ENCODE measurements around the gene CHCHD4. TPM values are rescaled to one million over a fixed set of nuclear protein-coding genes. Genes with fewer than 3 reads are reported as not detected.

CHCHD4 gene
- polyA plus RNA-seq, 2 of the 4 experiments (the other 2 are of a cell fraction), result 37.3 to 48.8 TPM

DNA sequence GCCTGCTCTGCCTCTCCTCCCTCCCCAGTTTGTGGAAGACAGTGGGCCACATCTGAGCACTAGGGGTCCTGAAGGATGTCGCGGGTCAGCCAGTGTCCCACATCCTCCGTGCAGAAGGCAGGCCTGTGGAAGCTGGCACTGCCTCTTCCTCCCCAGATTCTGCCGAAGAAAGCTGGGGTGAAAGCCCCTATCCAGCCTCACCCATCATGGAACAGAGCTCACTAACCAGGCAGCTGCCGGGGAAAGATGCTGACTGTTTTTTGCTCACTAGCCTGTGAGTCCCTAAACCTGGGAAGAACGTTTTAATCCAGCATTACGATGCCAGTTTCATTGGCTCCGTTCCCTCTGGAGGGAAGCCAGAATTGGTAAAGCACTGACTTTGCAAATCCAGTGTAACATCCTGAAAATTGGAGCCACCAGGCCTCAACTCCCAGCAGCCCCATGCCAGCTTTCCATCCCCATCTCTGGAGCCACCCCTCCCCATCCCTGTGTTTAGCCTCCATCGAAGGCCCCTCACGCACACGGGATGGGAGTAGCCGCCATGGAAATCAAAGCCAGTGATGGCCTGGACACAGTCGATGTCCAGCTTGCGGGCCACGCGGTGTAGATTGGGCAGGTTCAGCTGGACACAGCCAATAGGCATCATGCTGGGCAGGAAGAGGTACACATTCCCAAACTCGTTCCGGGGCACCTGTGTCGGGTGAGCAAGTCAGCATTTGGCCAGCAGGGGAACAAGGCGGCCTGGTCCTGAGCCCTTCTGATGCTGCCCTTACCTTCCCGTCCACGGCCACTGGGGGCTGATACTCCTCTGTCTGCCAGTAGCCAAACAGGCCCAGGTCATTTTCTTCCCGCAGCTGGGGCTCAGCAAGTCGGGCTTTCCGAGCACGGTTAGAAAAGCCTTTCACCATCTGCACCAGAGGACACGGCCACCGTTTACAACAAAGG, 23.6 kb upstream of the CHCHD4 start:
- CTCF ChIA-PET, result interaction anchor here (1.0 to 2.9 kb wide), 3 partner anchors 23 to 55 kb away, joined by 3 to 10 read pairs (median 5); no protein-coding TSS in a partner anchor
- POLR2A ChIA-PET, result interaction anchor here (1.7 kb wide), 1 partner anchor 31 kb away, joined by 4 read pairs; the partner anchor contains the start of gene LSM3
- FAIRE-seq, result no peak

More for the DNA sequence above, 23.6 kb upstream of the CHCHD4 start:
- ATAC-seq (no peak), DNase-seq (ENCODE audit: low read depth in 1 of 2, low spot score in 1 of 2) (no peak)
- WGBS (ENCODE audit: missing lambda C conversion rate), result 95% methylated on average over 25 of the region's 28 CpGs
- H3K4me2 ChIP-seq, result no peak overlapping the region
- H3K9me3 ChIP-seq, result no peaks in the 10 kb centered on the region
- peaks cover 25% of the 10 kb centered on the region for H3K4me1 ChIP-seq
- H3K4me3 ChIP-seq, result no peak overlapping the region
- H3K27ac ChIP-seq, result no peak overlapping the region
- TF ChIP-seq, protein P1, sequence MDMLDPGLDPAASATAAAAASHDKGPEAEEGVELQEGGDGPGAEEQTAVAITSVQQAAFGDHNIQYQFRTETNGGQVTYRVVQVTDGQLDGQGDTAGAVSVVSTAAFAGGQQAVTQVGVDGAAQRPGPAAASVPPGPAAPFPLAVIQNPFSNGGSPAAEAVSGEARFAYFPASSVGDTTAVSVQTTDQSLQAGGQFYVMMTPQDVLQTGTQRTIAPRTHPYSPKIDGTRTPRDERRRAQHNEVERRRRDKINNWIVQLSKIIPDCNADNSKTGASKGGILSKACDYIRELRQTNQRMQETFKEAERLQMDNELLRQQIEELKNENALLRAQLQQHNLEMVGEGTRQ (IDR thresholded peaks at IDR 0.05), result no peak
- TF ChIP-seq CTCF (IDR thresholded peaks at IDR 0.05), result no peak
- no peak for TF ChIP-seq HEYL (CRISPR knock-in tag; IDR thresholded peaks at IDR 0.05)
- TF ChIP-seq CBX2 (IDR thresholded peaks at IDR 0.05; ENCODE audit: borderline replicate concordance, low read depth), result no peak
- no peak for TF ChIP-seq MAFK (IDR thresholded peaks at IDR 0.05; ENCODE audit: partially characterized antibody)
- TF ChIP-seq MAX (IDR thresholded peaks at IDR 0.05), result no peak
- no peak for TF ChIP-seq BHLHE40 (IDR thresholded peaks at IDR 0.05; ENCODE audit: low read depth, low read length)
- TF ChIP-seq HES2 (IDR thresholded peaks at IDR 0.05), result no peak
- no peak for TF ChIP-seq RNF2 (IDR thresholded peaks at IDR 0.05; ENCODE audit: borderline replicate concordance, low read depth)
- no peak for TF ChIP-seq KDM1A (IDR thresholded peaks at IDR 0.05; ENCODE audit: low read depth)
- TF ChIP-seq, protein P2, sequence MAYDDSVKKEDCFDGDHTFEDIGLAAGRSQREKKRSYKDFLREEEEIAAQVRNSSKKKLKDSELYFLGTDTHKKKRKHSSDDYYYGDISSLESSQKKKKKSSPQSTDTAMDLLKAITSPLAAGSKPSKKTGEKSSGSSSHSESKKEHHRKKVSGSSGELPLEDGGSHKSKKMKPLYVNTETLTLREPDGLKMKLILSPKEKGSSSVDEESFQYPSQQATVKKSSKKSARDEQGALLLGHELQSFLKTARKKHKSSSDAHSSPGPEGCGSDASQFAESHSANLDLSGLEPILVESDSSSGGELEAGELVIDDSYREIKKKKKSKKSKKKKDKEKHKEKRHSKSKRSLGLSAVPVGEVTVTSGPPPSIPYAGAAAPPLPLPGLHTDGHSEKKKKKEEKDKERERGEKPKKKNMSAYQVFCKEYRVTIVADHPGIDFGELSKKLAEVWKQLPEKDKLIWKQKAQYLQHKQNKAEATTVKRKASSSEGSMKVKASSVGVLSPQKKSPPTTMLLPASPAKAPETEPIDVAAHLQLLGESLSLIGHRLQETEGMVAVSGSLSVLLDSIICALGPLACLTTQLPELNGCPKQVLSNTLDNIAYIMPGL (CRISPR knock-in tag; IDR thresholded peaks at IDR 0.05; ENCODE audit: borderline replicate concordance), result no peak
- TF ChIP-seq, protein P3, sequence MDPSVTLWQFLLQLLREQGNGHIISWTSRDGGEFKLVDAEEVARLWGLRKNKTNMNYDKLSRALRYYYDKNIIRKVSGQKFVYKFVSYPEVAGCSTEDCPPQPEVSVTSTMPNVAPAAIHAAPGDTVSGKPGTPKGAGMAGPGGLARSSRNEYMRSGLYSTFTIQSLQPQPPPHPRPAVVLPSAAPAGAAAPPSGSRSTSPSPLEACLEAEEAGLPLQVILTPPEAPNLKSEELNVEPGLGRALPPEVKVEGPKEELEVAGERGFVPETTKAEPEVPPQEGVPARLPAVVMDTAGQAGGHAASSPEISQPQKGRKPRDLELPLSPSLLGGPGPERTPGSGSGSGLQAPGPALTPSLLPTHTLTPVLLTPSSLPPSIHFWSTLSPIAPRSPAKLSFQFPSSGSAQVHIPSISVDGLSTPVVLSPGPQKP (IDR thresholded peaks at IDR 0.05; ENCODE audit: low read depth, low read length), result no peak
- no peak for TF ChIP-seq GATA3 (IDR thresholded peaks at IDR 0.05; ENCODE audit: borderline replicate concordance)
- TF ChIP-seq HOXB13 (CRISPR knock-in tag; IDR thresholded peaks at IDR 0.05; ENCODE audit: low read depth), result no peak
- TF ChIP-seq CHD2 (IDR thresholded peaks at IDR 0.05; ENCODE audit: low read length, partially characterized antibody), result no peak
- TF ChIP-seq ESRRA (IDR thresholded peaks at IDR 0.05; ENCODE audit: borderline replicate concordance, low read length), result no peak
- no peak for TF ChIP-seq FOSL2 (IDR thresholded peaks at IDR 0.05)
- TF ChIP-seq FOSL2 (CRISPR knock-in tag; IDR thresholded peaks at IDR 0.05), result no peak
- TF ChIP-seq NFE2L2 (conservative IDR thresholded peaks at IDR 0.05; ENCODE audit: low read length), result no peak
